Peyer's patch (tissue), 4 donors: ENCODE results near the gene GALNS. TPM values are rescaled to one million over a fixed set of nuclear protein-coding genes. Genes with fewer than 3 reads are reported as not detected.
A peak's percentile ranks its signal among the peaks of the same experiment; 100 is the strongest.
"Not testable (repeated sequence)": the region's sequence is repeated elsewhere in the genome, so short reads cannot be mapped to it uniquely, and the experiment has no call there.

Experiments
- DNase-seq, 3 donors: peaks; one replicate each; pipeline ENCODE4 v3.0.0-alpha.2; 2017 to 2019
- H3K27ac ChIP-seq, 4 donors: fragments of 200-600 bp; sonication (generic); one replicate each; pipeline ENCODE4 v1.5.1; 2016 to 2019
- H3K27me3 ChIP-seq, 2 donors: fragments of 200-600 bp; sonication (generic); one replicate each; pipeline ENCODE4 v1.5.1; 2019
- H3K36me3 ChIP-seq, 3 donors: fragments of 200-600 bp; sonication (generic); one replicate each; pipeline ENCODE4 v1.5.1; 2016 to 2019
- H3K4me1 ChIP-seq, 4 donors: fragments of 200-600 bp; sonication (generic); one replicate each; pipeline ENCODE4 v1.5.1; 2016 to 2019
- H3K4me3 ChIP-seq, 4 donors: fragments of 200-600 bp; sonication (generic); 1 replicate in 3 of 4; 2 replicates in 1 of 4; pipeline ENCODE4 v1.5.1; 2016 to 2019; ENCODE audit warnings: mild to moderate bottlenecking in 1 of 4
- H3K9me3 ChIP-seq, 4 donors: fragments of 200-600 bp; sonication (generic); one replicate each; pipeline ENCODE4 v1.5.1; 2016 to 2019; ENCODE audit warnings: mild to moderate bottlenecking in 1 of 4
- POLR2A ChIP-seq, 2 donors: fragments of 450-650 bp; IDR thresholded peaks; one replicate each; pipeline ENCODE4 v1.5.1; 2017; ENCODE audit warnings: antibody characterized with exemption in 2 of 2, mild to moderate bottlenecking in 2 of 2, moderate library complexity in 2 of 2
- total RNA-seq, 4 donors: library from RNA; depleted of rRNA; stranded (reverse); fragments of >200 nt; gene quantifications; one replicate each; pipeline ENCODE4 v1.1.0, GENCODE V29; 2016
- TF ChIP-seq, protein P1 (sequence below), 6 experiments: fragments of 450-650 bp in 4 of 6; fragments of 200-600 bp in 2 of 6; sonication (generic) in 1 of 6; IDR thresholded peaks; one replicate each; pipeline ENCODE4 v1.5.1; 2017 to 2019; ENCODE audit warnings: antibody characterized with exemption in 6 of 6, mild to moderate bottlenecking in 3 of 6, moderate library complexity in 1 of 6

GALNS gene
- total RNA-seq, 4 donors from 2014 or later: 46.4 to 180 (median 133) TPM

DNA sequence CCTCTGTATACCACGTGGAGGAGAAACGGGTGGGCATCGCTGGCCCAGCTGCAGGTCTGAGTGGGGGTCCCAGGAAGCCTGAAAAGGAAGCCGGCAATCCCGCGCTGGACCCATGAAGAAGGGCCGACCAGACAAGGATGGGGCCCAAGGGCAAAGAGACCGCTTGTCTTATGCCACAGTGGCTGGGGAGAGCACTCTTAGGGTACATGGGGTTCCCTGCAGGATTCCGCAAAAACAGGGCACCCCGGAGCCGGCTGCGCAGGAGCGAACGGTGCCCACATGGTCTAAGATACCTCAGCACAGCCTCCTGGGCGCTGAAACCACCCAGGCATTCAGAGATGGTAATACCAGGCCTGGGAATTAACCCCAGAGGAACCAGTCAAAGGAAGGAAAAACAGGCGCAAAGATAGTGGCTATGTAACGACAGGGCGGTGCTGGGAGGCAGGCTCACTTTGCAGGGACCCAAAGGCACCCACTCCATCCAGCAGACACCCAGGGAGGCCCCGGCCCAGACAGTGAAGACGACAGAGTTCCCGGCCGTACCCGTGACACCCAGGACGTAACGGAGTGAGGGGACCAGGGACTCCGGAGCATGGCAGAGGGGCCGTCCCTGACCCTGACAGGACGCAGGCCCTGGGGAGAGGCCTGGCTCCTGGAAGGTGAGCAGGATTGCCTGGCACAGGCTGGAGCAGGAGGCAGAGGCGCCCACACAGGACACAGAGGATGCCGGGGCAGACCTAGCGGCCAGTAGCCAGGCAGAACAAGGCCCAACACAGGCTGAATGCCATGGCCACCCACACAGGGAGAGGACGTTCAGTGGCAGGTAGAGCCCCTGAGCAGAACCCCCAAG is 82.0 kb downstream of the GALNS start:
- Histone ChIP-seq H3K9me3 (no peaks in the 10 kb centered on the region), H3K27ac (peak overlapping the region in 1 of 4 donors; percentile 19), H3K27me3 (no peaks in the 10 kb centered on the region), H3K36me3 (no peaks in the 10 kb centered on the region), H3K4me1 (peaks cover 9 to 66% (median 15%) of the 10 kb centered on the region in 4 donors), H3K4me3 (no peak overlapping the region)
- TF ChIP-seq, protein P1, sequence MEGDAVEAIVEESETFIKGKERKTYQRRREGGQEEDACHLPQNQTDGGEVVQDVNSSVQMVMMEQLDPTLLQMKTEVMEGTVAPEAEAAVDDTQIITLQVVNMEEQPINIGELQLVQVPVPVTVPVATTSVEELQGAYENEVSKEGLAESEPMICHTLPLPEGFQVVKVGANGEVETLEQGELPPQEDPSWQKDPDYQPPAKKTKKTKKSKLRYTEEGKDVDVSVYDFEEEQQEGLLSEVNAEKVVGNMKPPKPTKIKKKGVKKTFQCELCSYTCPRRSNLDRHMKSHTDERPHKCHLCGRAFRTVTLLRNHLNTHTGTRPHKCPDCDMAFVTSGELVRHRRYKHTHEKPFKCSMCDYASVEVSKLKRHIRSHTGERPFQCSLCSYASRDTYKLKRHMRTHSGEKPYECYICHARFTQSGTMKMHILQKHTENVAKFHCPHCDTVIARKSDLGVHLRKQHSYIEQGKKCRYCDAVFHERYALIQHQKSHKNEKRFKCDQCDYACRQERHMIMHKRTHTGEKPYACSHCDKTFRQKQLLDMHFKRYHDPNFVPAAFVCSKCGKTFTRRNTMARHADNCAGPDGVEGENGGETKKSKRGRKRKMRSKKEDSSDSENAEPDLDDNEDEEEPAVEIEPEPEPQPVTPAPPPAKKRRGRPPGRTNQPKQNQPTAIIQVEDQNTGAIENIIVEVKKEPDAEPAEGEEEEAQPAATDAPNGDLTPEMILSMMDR (IDR thresholded peaks at IDR 0.05): no peak
- no peak for TF ChIP-seq POLR2A (IDR thresholded peaks at IDR 0.05)
- no peak for DNase-seq

GRCh38 chr16:88773812-88774291 is 82.9 kb downstream of the GALNS start:
- H3K27me3 ChIP-seq: no peaks in the 10 kb centered on the region
- no peaks in the 10 kb centered on the region for H3K9me3 ChIP-seq
- DNase-seq: peak in 1 of 3 donors; percentile 78
- peak overlapping the region in 3 of 4 donors; percentile 11 to 79 (median 46) for H3K27ac ChIP-seq
- no peak overlapping the region for H3K4me3 ChIP-seq
- no peaks in the 10 kb centered on the region for H3K36me3 ChIP-seq
- H3K4me1 ChIP-seq: peaks cover 9 to 66% (median 14%) of the 10 kb centered on the region in 4 donors
- no peak for TF ChIP-seq POLR2A (IDR thresholded peaks at IDR 0.05)
- TF ChIP-seq, protein P1 (IDR thresholded peaks at IDR 0.05): no peak

- peak overlapping the region in 3 of 4 donors; percentile 11 to 79 (median 46) for H3K27ac ChIP-seq
- no peak for DNase-seq
- TF ChIP-seq, protein P1 (IDR thresholded peaks at IDR 0.05): no peak
- no peak for TF ChIP-seq POLR2A (IDR thresholded peaks at IDR 0.05)
- H3K36me3 ChIP-seq: no peaks in the 10 kb centered on the region
- no peaks in the 10 kb centered on the region for H3K9me3 ChIP-seq
- H3K27me3 ChIP-seq: no peaks in the 10 kb centered on the region
- H3K4me1 ChIP-seq: peaks cover 9 to 73% (median 14%) of the 10 kb centered on the region in 4 donors
- no peak overlapping the region for H3K4me3 ChIP-seq
Observed at GRCh38 chr16:88772871-88773811, 83.6 kb downstream of the GALNS start.

- not testable (repeated sequence) for H3K9me3 ChIP-seq, H3K27me3 ChIP-seq, H3K4me3 ChIP-seq, H3K36me3 ChIP-seq, DNase-seq
- Histone ChIP-seq H3K27ac (peak overlapping the region in 2 of 4 donors; percentile 87 to 89), H3K4me1 (peaks cover 9 to 84% (median 17%) of the 10 kb centered on the region in 4 donors)
Observed at GRCh38 chr16:88771781-88772180, 85.0 kb downstream of the GALNS start.

GRCh38 chr16:88771294-88771772 is 85.4 kb downstream of the GALNS start:
- no peak for DNase-seq
- H3K36me3 ChIP-seq: no peaks in the 10 kb centered on the region
- H3K9me3 ChIP-seq: no peaks in the 10 kb centered on the region
- peak overlapping the region; percentile 15 to 89 (median 70) for H3K27ac ChIP-seq
- H3K4me3 ChIP-seq: peak overlapping the region in 1 of 4 donors; percentile 44
- H3K27me3 ChIP-seq: no peaks in the 10 kb centered on the region
- TF ChIP-seq POLR2A (IDR thresholded peaks at IDR 0.05): no peak
- TF ChIP-seq, protein P1 (IDR thresholded peaks at IDR 0.05): no peak
- H3K4me1 ChIP-seq: peaks cover 9 to 79% (median 17%) of the 10 kb centered on the region in 4 donors
